ENCODE measurements around the gene TJAP1.
A peak's percentile ranks its signal among the peaks of the same experiment; 100 is the strongest.
"Not testable (repeated sequence)": the region's sequence is repeated elsewhere in the genome, so short reads cannot be mapped to it uniquely, and the experiment has no call there.

The TJAP1 gene

DNA sequence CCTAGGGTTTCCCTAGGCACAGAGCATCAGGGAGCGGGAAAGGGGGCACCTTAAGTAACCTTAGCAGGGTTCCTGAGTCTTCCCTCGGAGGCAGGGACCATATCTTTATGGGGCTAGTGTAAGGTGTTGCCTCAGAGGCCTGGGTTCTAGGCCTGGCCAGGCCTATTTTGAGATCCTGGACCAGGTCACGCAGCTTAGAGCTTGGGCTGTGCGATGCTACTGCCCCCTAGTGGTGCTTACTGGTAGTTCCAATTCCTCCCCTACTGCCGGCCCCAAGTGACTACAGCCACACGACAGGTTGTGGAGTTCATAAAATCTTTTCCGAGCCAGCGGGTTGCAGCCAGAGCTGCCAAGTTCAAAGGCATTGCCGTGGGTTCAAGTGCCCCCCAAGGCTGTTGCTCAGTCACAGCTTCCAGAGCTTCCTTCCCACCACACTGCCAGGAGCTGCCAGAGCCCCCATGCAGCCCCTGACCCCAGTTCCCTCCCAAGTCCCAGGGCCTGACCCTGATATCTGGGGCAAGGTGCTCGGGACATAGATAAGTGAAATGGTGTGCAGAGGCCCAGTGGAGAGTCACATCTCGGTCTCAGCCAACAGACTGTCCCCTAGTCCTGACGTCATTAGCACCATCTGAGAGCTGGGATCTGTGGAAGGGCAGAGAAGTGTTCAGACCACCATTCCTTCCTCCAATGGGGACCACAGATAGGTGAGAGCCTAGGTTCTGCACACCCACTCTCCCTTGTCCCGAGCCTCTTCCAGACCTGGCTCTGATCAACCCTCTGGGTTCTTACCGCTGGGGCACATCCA is 29.5 kb downstream of the TJAP1 start:
- DNase-seq: peak; percentile 90

DNA sequence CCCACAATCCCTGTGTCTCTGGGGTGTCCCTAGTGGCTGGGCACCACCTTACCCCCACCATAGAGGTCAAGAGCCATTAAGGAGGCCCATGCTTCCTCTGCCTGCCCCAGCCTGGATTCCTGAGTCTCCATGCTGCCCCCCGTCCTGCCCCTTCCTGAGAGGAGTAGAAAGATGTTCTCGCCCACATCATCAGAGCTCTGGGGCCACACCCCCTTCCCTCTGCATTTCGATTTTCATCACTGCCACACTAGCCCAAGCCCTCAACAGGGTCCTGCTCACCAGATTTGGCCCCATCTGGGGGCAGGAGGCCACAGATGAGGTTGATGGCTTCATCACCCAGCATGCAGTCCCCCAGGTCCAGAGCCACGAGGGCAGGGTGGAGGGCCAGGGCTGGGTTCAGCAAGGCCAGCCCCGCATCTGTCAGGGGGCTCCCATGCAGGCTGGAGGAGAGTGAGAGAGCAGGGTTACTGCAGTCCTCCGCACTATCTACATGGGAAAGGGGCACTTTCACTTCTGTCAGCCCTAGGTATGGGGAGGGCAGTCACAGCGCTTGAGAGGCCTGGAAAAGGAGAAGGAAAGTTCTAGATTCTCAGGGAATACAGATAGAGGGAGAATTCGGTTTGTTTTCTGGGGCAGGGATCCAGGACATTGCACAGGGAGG is 31.2 kb downstream of the TJAP1 start:
- no peak for DNase-seq

- DNase-seq: no peak
These were observed 32.0 kb downstream of the TJAP1 start for GRCh38 chr6:43509142-43509983.

GRCh38 chr6:43509984-43510826 is 32.8 kb downstream of the TJAP1 start, which contains the start of gene LRRC73:
TSS of gene LRRC73 (minus strand) at chr6:43510346. CDS start at chr6:43509785, 561 bp downstream.
- DNase-seq: peak; percentile 92

- no peak for DNase-seq
These were observed 33.4 kb downstream of the TJAP1 start for GRCh38 chr6:43510827-43511163.

DNA sequence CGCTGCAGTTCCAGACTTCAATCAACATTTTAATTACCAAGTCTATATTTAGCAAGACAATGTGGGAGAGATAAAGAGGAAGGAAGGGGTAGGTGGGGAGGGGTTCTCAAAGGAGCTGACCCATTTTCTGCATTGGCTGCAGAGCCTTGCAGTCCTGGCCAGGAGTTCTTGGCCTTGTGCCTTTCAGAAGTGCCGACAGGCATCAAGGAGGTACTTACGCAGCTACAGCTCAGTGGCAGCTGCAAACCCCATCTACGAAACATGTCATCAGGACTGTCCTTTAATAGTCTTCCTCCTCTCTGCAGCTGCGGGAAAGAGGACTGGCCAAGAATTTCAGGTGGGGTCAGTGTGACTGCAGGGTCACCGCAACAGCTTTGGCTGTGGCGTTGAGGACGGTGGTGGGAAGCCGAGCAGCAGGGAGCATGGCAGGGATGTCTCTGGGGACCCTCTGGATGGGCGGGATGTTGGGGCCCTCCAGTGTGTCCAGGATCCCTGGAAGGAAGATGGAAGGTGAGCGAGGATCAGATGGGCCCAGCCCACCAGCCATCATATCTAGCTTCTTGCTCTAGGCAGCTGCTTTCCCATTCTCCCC is 34.5 kb downstream of the TJAP1 start:
- DNase-seq: no peak

DNA sequence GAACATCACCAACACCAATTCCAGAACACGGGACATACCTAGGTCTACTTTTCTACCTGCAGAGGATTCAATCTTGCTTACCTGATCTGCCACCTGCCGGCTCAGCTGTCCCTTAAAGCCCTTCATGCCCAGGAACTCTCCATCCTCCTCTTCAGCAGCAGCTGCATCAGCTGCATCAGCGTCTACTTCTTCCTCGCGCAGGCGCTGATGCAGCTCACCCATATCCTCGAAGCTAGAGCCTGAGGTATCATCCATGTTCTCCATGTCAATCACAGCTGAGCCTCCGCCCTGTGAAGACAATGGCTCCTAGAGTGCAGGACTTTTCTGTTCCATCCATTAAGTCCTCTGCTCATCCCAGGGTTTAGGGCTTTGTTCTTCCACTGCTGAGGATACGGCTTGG is 38.4 kb downstream of the TJAP1 start:
- no peak for DNase-seq

DNA sequence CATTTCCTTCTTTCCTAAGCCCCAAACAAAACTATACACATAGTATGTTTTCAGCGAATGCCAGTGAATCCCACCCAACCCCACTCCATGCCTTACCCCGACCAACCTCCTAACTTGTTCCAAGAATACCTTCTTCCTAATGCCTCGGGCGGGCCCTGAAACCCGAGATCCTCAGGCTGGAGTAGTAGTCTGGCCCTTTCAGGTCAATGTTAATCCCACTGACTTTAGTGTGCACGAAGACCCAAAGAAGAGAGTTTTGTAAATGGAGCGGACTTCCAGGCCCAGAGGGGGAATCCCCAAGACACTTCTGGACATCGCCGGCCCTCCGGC is 39.0 kb downstream of the TJAP1 start:
- DNase-seq: no peak

GRCh38 chr6:43516697-43517504 is 39.5 kb downstream of the TJAP1 start, which contains the start of the genes POLR1C and YIPF3:
TSS of gene POLR1C (plus strand) at chr6:43517089. CDS start at chr6:43517110, 21 bp downstream.
TSS of gene YIPF3 (minus strand) at chr6:43516926. CDS start at chr6:43516807, 119 bp downstream.
- DNase-seq: peak; percentile 96

DNA sequence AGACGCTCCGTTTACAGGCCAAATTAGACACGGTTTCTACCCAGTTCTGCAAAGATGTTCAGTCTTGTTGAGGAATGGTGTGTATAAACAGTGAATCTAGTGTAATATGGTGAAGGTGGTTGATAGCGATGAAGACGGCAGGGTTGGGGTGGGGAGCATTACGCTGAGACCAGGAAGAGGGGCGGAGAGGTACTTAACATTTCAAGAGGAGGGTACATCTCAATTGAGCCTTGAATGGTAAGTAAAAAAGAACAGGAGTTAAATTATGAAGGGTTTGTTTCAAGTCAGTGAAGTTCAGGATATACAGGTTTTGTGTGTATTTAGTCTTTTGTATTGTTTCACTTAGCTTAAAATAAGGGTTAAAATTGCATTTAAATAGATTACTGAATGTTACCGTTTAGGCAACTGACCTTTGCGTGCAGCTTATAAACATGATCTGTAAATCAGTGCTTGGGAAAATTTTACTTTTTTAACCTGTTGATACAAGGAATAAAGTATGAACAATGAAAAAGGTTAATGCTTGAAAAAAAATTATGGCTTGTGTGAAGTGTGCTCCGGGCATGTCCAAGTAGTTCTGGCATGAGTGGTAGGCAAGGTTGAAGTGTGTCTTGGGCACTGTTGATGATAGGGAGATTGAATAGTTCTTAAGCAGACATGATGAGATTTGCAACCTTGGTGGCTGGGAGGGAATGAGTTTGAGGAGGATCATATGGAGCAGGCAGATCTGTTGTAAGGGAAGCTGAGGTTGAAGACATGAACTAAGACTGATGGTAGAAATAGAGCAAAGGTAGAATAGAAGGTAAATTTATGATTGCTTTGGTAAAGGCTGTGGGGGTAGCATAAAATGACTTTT is 40.4 kb downstream of the TJAP1 start:
- no peak for DNase-seq

DNA sequence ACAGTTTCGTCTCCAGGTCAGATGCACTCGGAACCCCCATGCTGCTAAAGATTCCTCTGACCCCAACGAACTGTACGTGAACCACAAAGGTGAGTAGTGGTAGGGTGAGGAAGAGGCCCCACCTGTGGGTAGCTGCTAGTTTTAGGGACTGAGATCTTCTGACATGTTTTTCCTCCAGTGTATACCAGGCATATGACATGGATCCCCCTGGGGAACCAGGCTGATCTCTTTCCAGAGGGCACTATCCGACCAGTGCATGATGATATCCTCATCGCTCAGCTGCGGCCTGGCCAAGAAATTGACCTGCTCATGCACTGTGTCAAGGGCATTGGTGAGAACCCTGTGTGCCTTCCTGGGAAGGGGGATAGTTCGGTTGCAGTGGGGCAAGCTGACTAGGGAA is 42.7 kb downstream of the TJAP1 start:
- no peak for DNase-seq

DNA sequence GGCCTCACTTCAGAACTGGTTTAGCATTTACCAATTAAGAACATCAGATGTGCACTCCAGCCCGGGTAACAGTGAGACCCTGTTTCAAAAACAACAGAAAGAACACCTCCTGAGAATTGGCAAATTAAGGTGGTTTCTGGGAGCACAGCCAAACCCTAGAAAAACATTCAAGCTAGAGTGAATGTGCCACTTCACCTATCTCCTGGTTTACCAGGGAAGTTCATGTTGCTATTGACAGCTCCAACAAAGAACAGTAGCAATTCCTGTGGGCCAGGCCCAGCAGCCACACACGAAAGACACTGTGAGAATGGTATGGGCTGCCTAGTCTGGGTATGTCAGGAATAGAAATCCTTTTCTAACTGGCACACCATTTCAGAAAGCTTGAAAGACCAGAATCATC is 44.5 kb downstream of the TJAP1 start:
- no peak for DNase-seq

GRCh38 chr6:43522547-43523261 is 45.3 kb downstream of the TJAP1 start:
- no peak for DNase-seq

- no peak for DNase-seq
These were observed 45.9 kb downstream of the TJAP1 start for GRCh38 chr6:43523284-43523683.

DNA sequence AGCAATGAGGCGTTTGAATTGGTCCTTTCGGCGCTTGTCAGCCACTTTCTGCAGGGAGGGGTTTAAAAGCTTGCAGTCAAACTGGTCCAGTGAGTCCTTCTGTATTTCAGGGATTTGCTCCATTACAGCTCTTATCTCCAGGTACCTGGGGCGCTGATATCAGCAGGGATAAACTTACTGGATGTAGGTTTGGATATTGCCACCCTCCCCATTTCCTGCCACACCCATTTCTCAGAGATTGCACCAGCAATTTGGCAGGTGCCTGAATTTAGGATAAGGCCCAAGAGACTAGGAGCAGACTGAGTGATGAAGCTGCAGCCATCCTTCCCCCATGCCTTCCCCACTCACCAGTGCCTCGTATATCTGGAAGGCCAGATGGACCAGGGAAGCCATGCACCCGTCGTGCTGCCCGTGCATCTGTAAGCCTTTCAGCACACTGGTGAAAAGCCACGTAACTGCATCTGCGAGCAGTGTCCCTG is 47.2 kb downstream of the TJAP1 start:
- DNase-seq: no peak

DNA sequence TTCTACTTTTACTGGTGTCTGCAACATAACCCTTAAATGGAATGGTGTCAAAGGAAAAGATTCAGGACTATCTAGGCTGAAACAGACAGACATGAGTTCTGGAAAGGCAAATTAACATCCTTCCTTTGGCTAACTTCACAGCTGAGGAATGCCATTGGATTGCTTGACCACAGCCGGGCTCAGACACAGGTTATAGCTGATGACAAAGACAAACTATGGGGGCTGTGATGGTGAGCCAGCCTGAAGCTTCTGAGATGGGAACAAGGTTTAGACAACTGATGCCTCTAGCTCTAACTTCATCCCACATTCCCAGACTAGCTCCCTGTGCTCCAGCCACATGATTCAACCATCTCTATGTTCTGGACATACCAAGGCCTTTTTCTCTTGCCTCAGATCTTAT is 54.8 kb downstream of the TJAP1 start:
- DNase-seq: no peak

GRCh38 chr6:43538986-43539385 is 61.6 kb downstream of the TJAP1 start:
- DNase-seq: not testable (repeated sequence)

GRCh38 chr6:43539409-43539808 is 62.0 kb downstream of the TJAP1 start:
- not testable (repeated sequence) for DNase-seq

DNA sequence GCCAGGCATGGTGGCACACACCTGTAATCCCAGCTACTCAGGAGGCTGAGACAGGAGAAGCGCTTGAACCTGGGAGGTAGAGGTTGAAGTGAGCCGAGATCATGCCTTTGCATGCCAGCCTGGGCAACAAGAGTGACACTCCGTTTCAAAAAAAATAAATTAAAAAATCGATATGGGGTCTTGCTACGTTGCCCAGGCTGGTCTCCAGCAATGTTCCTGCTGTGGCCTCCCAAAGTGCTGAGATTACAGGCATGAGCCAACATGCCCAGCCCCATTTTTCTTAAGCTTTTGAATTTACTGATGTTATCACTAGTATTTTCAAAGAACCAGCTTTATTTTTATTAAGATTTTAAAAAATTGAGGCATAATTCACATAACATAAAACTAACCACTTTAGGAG is 63.1 kb downstream of the TJAP1 start:
- no peak for DNase-seq
